Stimulated activated CD4-positive, alpha-beta T cell treated with anti-CD3 and anti-CD28 coated beads, Interleukin-1b, Interleukin-23, amount 100 ng/mL, for 4 hours (primary cell): ENCODE results near the gene PIAS2.
A peak's percentile ranks its signal among the peaks of the same experiment; 100 is the strongest.
"Not testable (repeated sequence)": the region's sequence is repeated elsewhere in the genome, so short reads cannot be mapped to it uniquely, and the experiment has no call there.

Source experiments
- DNase-seq, 2 donors: peaks; one replicate each; pipeline ENCODE4 v3.0.0-alpha.2; 2020; ENCODE audit warnings: low read depth in 2 of 2

Gene PIAS2, protein sequence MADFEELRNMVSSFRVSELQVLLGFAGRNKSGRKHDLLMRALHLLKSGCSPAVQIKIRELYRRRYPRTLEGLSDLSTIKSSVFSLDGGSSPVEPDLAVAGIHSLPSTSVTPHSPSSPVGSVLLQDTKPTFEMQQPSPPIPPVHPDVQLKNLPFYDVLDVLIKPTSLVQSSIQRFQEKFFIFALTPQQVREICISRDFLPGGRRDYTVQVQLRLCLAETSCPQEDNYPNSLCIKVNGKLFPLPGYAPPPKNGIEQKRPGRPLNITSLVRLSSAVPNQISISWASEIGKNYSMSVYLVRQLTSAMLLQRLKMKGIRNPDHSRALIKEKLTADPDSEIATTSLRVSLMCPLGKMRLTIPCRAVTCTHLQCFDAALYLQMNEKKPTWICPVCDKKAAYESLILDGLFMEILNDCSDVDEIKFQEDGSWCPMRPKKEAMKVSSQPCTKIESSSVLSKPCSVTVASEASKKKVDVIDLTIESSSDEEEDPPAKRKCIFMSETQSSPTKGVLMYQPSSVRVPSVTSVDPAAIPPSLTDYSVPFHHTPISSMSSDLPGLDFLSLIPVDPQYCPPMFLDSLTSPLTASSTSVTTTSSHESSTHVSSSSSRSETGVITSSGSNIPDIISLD

DNA sequence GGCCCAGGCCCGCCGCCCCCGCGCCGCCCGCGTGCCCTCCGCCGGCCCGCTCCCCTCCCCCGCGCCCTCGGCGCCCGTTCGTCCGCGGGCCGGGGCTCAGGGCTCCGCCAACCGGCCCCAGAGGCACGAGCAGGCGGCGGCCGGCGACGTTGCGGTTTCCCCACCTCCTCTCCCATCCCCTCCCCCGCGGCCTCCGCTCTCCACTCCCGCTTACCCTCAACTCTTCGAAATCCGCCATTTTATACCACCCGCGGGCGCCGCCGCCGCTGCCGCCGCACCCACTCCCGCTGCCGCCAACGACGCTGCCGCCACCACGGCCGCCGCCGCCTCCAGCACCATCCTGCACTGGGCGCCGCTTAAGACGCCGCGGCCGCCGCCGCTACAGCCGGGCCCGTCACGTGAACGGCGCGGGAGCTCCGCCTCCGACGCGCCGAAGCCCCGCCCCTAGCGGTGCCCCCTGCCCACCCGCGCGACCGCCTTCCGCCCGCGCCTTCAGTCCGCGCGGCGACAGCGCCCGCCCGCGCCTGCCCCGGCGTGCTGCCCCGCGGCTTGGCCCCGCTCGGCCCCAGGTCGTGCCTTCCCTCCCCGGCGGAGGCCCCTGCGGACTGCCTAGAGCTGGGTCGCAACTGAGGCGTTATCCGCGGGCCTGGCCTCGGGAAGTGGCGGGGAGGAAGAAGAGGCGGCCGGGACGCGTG lies at the start of gene PIAS2, which contains the start of gene KATNAL2:
PIAS2 (minus strand) TSS at position 400 of the 695 bp plus-strand sequence; CDS start at position 238, 162 bp downstream.
KATNAL2 (plus strand) TSS at position 495 of the 695 bp plus-strand sequence. CDS start 29,271 bp downstream, outside the sequence.
- DNase-seq = peak; percentile 58 to 72

DNA sequence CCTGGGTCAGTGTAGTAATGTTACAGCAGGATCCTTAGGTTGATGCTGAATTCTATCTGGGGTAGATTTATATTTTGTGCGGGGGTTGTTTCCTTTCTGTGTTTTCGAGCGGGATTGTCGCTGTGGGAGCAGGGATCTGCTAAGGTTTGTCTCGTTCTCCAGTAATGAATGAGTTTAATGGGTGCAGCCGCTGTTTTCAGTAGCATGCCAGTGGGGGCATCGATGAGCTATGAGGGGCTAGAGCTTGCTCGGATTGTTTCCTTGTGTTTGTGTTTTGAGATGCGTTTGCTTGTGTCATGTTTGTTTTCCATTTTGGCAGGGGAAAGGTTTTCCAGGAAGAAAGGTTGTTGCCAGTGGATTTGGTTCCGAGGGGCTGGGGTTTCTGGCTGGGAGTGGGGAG lies 49.0 kb upstream of the PIAS2 start:
- DNase-seq = not testable (repeated sequence)

GRCh38 chr18:46964579-46965293 lies 47.4 kb upstream of the PIAS2 start:
- DNase-seq = not testable (repeated sequence)

DNA sequence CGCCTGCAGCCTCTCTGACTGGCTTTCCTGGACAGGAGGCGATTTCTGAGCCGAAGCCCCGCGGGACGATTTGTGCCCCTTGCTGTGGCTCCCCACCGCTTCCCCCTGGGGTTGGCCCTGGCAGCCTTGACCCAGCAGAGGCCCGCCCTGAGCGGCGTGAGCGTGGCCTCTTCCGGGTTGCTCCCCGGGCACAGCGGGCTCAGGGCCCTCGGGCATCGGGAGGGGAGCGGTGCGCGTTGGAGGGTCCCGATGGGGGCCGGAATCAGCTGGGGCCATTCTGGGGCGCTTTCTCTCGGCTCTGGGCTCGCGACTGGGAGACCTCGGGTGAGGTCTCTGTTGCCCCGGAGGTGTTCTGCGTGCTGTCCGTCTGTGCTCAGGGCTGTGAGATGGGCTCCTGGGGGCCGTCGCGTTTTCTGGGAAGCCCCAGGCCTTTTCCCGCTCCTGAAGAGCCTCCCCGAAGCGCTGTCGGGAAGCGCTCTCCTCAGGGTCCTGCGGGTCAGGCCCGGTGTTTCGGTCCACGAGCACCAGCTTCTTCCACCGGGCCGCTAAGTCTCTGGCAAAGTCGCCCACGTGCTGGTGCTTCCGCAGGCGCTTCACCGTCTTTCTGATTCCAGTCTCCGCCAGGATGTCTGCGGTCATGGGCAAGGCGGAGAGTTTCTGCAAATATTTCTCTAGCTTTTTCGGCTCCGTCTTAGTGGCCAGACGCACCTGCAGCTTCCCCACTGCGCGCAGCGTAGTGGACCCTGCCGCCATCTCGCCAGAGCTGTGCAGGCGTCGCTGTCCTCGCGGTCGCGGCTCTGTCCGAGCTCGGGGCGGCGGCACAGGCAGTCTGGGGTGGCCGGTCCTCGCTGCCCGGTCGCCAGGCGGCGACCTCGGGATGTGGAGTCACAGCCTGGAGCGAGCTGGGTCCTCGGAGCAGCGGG lies 46.6 kb upstream of the PIAS2 start:
- not testable (repeated sequence) for DNase-seq

- DNase-seq = no peak
Measured at GRCh38 chr18:46958209-46958608, 40.9 kb upstream of the PIAS2 start.

DNA sequence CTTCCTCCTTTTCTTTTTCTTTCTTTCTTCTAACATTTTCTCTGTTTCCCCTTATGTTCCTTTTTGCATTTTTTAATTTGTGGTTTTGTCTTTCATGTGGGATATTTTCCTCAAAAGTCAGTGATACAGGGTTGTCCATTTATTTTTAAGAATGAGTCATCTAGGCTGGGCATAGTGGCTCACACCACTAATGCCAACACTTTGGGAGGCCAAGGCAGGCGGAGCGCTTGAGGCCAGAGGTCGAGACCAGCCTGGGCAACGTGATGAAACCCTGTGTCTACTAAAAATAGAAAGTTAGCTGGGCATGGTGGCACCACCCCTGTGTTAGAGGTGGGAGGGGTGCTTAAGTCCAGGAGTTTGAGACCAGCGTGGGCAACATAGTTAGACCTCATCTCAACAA lies 35.9 kb upstream of the PIAS2 start:
- no peak for DNase-seq

DNA sequence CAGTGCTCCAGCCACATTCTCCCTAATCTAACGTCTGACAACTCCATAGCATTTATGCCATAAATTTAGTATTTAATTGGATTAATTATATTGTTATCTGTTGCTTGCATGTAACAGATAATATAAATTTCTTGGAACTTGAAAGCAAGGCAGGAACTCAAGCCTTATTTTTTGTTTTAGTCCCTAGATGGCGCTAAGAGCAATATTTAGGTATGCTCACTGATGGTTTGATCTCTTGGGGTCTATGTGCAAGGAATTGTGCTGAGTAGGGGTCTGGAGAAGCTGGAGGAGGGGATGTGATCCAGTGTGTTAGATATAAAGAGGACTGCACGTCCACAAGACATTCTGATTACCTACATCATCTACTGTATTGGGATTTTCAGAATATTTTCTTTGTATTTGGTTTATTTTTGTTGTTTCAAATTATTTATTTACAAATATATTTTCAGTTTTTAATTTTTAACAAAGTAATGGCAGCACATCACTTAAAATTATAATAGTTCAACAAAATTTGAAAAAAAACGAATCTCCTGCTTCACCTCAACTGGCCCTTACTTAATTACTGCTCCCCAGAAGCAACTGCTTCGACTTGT lies 32.9 kb upstream of the PIAS2 start:
- DNase-seq = no peak

- DNase-seq = peak in 1 of 2 donors; percentile 35
Measured at GRCh38 chr18:46946656-46947282, 29.5 kb upstream of the PIAS2 start.

DNA sequence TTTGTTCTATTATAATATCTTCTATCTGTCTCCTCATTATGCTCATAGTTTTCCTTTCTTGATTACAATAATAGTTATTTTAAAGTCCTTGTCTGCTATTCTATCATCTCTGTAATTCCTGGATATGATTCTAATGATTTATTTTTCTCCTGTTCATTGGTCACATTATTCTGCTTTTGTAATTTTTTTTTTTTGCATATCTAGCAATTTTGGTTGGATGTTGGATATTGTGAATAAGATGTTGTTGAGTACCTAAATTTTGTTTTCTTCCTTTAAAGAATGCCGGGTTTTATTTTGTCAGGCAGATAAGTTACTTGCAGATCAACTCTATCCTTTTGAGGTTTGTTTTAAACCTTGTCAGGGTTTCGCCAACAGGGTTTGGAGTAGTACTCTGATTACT lies 25.3 kb upstream of the PIAS2 start:
- DNase-seq = no peak

GRCh38 chr18:46939998-46940571 lies 22.8 kb upstream of the PIAS2 start:
- DNase-seq = no peak

DNA sequence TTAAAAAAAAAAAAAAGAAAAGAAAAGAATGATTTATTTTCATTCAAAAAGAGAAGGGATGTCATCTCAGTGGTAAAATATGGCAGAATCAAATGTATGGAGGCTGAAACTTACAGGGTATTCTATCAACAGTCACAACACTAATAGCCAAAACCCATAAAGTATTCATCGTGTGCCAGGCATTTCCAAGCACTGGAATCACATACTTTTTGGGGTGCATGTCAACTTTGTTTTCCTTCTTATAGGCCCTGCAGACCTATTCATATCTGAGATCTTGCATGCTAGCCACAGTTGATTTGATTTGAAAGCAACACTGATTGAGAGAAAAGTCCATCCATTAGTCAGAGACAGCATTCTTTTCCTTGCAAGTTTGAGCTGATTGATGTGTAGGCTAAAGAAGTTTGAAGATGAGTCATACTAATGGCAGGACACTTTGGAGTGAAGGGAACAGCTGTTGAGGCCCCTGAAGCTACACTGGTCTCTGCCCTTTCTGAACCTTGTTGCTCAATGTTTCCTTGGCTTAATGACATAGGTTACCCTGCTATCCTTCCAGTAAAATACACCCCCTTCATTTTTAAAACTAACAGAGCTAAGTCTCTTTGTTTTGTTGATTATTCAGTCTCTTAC lies 22.1 kb upstream of the PIAS2 start:
- no peak for DNase-seq

- no peak for DNase-seq
Measured at GRCh38 chr18:46920653-46921052, 3.3 kb upstream of the PIAS2 start.

GRCh38 chr18:46920067-46920466 lies 2.8 kb upstream of the PIAS2 start:
- DNase-seq = no peak

DNA sequence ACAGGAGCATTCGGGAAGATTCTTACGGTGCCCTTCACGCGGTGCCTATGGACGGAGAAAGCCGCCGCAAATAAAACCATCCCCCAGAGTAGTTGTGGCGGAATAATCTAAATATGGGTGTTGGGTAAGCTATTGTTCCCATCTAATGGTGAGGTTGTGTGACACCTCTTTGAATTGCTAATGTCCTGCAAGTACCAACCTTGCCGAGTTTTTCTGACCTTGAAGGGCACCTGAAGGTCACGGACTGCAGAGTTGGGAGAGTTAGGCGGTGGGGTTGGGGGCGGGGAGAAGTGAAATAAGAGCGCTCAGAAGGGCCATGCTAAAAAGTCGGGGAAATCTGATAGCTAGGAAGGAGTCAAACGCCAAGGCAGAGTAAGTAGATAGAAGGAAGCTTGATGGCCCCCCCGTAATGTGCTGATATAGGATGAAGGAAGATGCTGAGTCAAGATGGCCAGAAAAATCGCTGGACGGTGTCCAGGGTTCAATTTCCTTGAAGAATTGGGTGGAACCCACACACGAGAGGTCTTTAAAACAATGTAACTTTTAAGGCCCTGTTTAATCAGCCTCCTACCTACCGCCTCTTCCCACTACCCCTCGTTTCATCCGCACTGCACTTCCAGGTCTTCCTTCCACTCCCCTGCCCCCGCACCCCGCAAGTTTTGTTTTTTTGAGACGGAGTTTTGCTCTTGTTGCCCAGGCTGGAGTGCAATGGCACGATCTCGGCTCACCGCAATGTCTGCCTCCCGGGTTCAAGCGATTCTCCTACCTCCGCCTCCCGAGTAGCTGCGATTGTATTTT lies 695 bp upstream of the PIAS2 start:
- no peak for DNase-seq

GRCh38 chr18:46916551-46917107 lies 678 bp downstream of the PIAS2 start:
- no peak for DNase-seq

GRCh38 chr18:46915800-46916550 lies 1.3 kb downstream of the PIAS2 start:
- no peak for DNase-seq

- DNase-seq = no peak
Measured at GRCh38 chr18:46910856-46911255, 6.5 kb downstream of the PIAS2 start.
